GM19468 (cell line): ENCODE data around the gene SCAMP3.
"Not testable (repeated sequence)": the region's sequence is repeated elsewhere in the genome, so short reads cannot be mapped to it uniquely, and the experiment has no call there.

Source experiments
- ATAC-seq: cut with Tn5 transposase; IDR thresholded peaks from one replicate; pipeline ENCODE4 v1.9.1; 2021; ENCODE audit warnings: mild to moderate bottlenecking, moderate library complexity, moderate number of reproducible peaks; ENCODE audit not compliant: unreplicated experiment; ENCODE audit errors: extremely low read depth

SCAMP3 gene

DNA sequence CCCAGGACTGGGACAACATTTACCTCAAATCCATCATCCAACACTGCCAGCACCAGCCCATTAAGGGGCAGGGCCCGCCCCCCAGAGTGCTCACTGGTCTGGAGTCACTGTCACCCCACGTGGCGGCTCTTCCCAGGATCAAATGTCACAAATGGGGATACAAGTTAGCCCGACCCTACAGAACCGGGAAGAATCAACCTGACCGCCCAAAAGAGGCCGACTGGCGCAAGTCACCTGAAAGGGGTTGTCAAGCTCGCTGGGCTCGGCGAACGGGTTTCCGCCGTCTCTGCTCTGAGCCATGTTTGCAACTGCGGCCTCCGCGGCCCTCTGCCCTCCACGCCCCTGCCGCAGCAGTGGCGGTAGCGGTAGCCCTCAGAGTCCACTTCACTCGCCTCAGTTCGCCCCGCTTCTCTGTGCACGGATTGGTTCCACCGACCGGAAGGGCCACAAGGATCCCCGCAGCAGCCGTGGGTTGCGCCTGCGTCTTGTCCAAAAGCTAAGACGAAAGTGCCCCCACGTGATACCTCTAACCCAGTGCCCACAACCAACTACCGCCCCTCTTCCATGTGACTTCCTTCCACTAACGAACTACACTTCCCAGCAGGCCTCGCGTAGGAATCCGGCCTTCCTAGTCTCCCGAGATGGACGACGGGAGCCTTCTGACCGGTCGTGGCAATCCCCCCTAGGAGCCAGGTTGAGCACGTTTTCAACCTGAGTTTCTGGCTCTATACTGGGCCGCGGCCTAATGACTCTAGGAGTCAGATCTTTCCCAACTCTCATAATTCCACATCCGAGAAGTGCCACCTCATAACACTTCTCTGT, at the start of gene SCAMP3:
Gene SCAMP3 (minus strand): TSS at position 509 of the 822 bp plus-strand sequence. CDS start 209 bp downstream, at position 300.
- peak; percentile 82 for ATAC-seq

- no peak for ATAC-seq
These were observed 47.4 kb upstream of the SCAMP3 start for GRCh38 chr1:155309423-155310021.

DNA sequence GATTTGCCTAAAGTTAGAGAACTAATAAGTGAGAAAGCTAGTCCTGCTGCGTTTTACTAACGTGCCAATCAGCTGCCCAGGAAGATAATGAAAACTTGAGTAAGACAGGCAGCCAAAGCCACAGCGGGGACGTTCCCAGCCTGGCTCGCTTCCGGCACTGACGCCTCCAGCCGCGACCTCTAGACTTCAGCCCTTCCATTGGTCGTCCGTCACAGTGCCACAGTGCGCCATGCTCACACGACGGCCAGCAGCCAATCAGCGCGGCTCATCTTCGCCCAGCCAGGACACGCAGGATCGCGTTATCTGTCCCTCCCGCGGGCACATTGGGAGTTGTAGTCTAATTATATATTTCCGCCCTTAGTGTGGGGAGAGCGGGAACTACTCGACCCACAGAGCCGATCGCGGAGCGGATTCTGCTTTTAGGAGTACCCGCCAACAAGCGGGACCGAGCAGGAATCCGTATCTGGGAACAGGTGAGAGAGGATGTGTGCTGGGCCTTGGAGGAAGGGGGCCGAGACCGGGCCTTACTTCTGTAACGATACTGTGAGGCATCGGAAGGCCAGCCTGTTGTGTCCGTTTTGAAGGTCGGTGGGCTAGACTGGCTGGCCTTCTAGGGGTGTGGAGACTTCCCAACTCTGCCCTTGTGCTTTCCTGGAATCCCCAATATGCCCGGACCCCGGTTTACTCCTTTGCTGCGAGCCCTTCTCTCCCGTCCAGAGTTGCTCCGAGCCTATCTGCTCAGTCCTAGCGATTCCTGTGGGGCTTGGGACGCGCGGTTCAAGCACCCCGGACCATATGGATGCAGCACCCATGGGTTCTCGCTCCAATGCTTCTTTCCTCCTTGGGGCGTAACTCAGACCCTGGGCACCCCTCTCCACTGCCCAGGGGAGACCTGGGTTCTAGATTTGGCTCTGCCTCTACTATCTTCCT, 46.6 kb upstream of the SCAMP3 start, which contains the start of gene FDPS:
Gene FDPS (plus strand): TSS at position 374 of the 930 bp plus-strand sequence. CDS start 924 bp downstream, outside the sequence.
- ATAC-seq, result peak; percentile 83

- no peak for ATAC-seq
These were observed 45.1 kb upstream of the SCAMP3 start for GRCh38 chr1:155307247-155307740.

DNA sequence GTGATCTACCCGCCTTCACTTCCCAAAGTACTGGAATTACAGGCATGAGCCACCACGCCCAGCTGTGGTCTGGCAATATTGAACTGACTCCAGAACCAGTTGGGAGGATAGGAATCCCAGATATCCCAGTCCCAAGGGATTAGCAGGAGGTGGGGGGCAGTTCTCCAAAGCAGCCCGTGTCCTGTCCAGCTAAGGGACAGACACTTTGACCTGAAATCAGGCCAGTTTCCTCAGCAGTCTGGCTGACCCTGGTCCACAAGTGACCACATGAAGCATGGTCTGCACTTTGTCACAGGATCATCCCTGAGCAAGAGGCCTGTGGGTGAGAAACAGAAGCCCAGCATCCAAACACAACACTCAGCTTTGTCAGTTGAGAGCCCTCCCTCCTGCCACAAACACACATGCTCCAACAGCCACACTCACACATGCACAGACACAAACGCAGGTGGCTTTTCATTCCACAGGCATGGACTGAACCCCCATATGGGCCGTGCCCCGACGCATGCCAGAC, 43.8 kb upstream of the SCAMP3 start:
- no peak for ATAC-seq

DNA sequence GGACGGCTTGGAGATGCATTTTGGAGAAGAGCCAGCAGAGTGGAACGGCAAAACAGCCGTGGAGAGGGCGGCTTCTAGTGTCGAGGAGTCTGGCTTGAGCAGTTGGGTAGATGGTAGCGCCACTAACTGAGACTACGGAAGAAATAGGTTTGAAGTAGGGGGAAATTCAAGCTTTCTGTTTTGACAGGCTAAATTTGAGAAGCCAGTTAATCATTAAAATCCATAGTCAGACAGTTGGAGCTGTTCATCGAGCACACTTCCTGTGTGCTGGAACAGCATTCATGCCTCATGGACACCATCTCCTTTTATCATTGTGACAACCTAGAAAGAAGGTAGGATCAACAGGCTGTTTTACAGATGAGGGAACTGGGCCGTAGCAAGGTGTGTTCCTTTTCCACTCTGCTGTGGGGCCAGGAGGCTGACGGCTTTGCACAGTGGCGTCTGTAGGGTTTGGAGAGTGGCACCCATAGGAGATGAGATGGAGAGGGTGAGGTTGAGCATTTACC, 42.5 kb upstream of the SCAMP3 start:
- no peak for ATAC-seq

DNA sequence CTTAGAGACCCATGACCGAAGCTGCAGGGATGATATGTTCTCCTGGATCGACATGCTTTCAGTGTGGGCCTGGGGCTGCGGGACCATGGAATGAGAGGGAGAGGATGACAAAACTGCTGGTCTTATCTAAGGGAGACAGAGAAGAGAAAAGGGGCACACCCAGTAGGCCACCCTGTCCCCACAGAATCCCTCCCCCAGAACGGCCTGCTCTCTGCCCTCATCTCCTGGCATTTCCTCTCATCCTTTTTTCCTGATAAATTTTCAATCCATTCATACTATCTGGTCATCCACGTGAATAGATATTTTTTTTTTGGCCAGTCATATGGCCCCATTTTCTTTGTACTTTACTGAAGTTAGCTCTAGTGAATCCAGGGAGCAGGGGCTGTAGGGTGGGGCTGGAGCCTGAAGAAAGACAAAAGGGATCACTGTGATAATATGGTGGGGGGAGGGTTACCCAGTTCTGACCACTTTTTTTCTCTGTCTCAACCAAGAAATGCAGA, 39.2 kb upstream of the SCAMP3 start, which contains the start of gene PKLR:
Gene PKLR (minus strand): TSS at position 97 of the 500 bp plus-strand sequence. CDS start 43 bp downstream, at position 54.
- ATAC-seq, result no peak

- no peak for ATAC-seq
These were observed 38.6 kb upstream of the SCAMP3 start for GRCh38 chr1:155300553-155301329.

GRCh38 chr1:155300024-155300423, 37.9 kb upstream of the SCAMP3 start:
- ATAC-seq, result no peak

GRCh38 chr1:155297384-155297783, 35.2 kb upstream of the SCAMP3 start:
- no peak for ATAC-seq

DNA sequence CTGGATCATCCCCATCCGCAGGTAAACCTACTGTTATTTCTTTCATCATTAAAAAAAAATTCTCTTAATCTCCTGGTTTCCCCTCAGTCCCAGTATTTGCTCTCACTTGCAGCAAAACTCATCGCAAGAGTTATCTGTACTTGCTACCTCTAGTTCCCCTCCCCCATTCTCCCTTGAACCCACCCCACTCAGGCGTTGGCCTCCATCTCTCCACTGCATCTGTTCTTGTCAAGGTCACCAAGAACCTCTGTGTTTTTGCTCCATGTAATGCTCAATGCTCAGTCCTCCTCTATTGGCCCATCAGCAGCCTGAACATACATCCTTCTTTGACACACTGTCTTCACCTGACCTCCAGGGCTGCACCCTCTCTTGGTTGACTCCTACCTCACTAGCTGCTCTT, 34.5 kb upstream of the SCAMP3 start:
- ATAC-seq, result no peak

- ATAC-seq, result no peak
These were observed 33.7 kb upstream of the SCAMP3 start for GRCh38 chr1:155295942-155296267.

DNA sequence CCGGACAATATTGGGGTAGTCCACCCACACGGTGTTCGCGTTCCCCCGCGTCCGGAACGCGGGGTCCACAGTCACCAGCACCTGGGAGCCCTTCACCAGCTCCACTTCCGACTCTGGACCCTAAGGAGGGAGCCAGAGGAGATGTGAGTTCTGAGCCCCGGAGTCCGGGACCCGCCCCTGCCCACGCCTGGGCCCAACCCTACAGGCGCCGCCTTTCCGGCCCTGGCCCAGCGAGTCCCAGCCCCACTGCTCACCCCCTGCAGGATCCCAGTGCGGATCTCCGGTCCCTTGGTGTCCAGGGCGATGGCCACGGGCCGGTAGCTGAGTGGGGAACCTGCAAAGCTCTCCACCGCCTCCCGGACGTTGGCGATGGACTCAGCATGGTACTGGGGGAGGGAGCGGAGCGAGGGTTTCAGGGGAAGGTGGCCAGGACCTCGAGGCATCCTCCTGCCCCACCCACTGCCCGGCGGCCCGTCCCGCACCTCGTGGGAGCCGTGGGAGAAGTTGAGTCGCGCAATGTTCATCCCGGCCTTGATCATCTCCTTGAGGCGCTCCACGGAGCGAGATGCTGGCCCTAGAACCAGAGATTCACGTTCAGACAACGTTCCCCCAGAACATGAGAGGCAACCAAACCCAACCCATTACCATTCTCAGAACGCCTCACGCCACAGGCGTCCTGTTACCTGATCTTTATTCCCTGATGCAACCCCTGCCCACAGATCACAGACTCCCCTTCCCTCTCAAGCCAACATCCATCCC, 33.2 kb upstream of the SCAMP3 start:
- ATAC-seq, result no peak

DNA sequence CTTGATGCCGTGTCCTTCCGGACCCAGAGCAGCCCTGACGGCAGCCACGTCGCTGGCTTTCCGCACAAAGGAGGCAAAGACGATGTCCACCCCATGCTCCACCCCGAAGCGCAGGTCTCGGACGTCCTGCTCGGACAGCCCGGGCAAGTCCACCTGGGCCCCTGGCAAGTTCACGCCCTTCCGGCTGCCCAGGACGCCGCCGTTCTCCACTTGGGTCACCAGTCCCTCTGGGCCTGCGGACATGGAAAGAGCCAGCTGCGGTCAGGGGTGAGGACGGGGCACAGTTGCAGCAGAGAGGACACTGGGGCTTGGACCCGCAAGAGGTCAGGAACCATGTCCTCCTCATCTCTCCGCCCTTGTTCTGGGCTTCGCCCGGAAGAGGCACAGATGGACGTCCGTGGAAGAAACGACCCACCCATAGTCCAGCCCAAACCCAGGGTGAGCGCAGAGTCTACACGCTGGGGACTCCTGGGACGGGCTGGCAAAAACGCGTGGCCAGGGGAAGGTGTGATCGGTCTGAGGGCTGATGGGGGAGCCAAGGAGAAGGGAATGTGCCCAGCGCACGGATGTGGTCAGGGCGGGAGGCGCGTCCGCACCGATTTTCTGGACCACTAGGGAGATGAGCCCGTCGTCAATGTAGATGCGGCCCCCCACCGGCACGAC, 32.5 kb upstream of the SCAMP3 start:
- no peak for ATAC-seq

DNA sequence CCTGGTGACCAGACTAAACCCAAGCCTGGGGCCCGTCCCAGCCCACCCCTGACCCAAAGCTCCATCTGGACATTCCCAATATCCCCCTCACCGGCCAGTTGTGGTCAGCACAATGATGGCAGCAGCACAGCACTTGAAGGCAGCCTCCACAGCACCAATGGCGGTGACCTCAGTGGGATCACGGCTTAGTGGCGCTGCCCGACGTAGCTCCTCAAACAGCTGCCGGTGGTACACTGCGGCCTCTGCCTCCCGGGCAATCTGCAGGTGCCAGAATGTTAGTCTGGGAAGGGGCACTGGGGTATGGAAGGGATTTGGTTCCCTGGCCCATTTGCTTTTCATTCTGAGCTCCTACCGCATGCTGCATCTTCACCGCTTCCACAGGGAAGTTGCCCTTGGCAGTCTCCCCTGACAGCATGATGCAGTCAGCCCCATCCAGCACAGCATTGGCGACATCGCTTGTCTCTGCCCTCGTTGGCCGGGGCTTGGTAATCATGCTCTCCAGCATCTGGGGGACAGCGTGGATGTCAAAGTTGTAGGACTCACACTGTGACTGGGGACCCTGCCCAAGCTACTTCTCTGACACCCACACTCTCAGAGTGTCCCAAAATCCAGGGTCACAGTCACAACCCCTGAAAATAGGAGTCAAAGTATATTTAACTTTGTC, 31.1 kb upstream of the SCAMP3 start:
- ATAC-seq, result no peak

DNA sequence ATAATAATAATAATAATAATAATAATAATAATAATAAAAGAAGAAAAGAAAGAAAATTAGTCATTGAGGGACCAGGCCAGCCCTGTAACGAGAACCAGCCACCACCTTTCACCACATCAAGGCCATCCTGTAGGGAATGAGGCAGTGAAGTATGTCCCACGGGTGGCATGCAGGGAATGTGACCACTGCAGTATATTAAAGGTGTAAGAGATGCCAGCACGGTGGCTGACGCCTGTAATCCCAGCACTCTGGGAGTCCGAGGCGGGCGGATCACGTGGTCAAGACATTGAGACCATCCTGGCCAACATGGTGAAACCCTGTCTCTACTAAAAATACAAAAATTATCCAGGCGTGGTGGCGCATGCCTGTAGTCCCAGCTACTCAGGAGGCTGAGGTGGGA, 28.8 kb upstream of the SCAMP3 start:
- ATAC-seq, result not testable (repeated sequence)

DNA sequence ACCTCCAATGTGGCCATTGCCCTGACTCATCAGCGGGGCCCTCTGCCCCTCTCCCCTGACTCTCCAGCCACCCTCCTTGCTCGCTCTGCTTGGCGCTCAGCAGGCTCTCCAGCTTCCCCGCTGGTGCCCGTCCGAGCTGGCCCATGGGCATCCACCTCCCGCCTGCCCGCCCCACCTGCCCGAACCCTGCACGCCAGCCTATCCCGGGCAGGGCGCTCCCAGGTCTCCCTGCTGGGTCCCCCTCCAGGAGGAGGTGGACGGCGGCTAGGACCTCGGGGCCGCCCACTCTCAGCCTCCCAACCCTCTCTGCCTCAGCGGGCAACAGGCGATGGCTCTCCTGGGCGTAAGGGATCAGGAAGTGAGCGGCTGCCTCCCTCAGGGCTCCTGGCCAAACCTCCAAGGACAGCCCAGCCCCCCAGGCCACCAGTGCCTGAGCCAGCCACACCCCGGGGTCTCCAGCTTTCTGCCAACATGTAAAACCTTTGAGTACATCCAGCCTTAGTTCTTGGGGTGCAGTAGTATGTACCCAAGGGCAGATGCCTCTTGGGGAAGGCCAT, 25.9 kb upstream of the SCAMP3 start:
- ATAC-seq, result no peak
